ENCODE results near the gene DPY19L2.
"Not testable (repeated sequence)": the region's sequence is repeated elsewhere in the genome, so short reads cannot be mapped to it uniquely, and the experiment has no call there.

GRCh38 chr12:63615544-63615943, 52.7 kb downstream of the DPY19L2 start:
- TF ChIP-seq TAF7 (tag; IDR thresholded peaks at IDR 0.05); MLX (CRISPR knock-in tag; conservative IDR thresholded peaks at IDR 0.05); SMAD4 (CRISPR knock-in tag; conservative IDR thresholded peaks at IDR 0.05); MYC (IDR thresholded peaks at IDR 0.05; ENCODE audit: low read depth, low read length); MYC (CRISPR knock-in tag; IDR thresholded peaks at IDR 0.05; ENCODE audit: borderline replicate concordance, low read depth); CUX1 (CRISPR knock-in tag; IDR thresholded peaks at IDR 0.05); CREB1 (IDR thresholded peaks at IDR 0.05); CREB1 (CRISPR knock-in tag; IDR thresholded peaks at IDR 0.05); HDAC6 (IDR thresholded peaks at IDR 0.05; ENCODE audit: low read depth, low read length); USF1 (CRISPR knock-in tag; IDR thresholded peaks at IDR 0.05); BHLHE40 (IDR thresholded peaks at IDR 0.05; ENCODE audit: low read length): not testable (repeated sequence)
